K562 (cell line): ENCODE results near the gene TCF7. TPM values are rescaled to one million over a fixed set of nuclear protein-coding genes. Genes with fewer than 3 reads are reported as not detected.
A peak's percentile ranks its signal among the peaks of the same experiment; 100 is the strongest.

Experiments used
- CBFA2T3 ChIP-seq: fragments of 450-650 bp; IDR thresholded peaks from 2 replicates; pipeline ENCODE4 v1.6.1; 2017
- DMBX1 ChIP-seq: fragments of 250-450 bp; sonication (Bioruptor Pico); IDR thresholded peaks from 2 replicates; pipeline ENCODE4 v1.8.0; 2022; ENCODE audit warnings: inconsistent platforms, mild to moderate bottlenecking, moderate library complexity, borderline replicate concordance
- HDAC8 ChIP-seq: fragments of 450-650 bp; IDR thresholded peaks from 2 replicates; pipeline ENCODE4 v1.6.1; 2016; ENCODE audit warnings: mild to moderate bottlenecking, missing genetic modification characterization, moderate library complexity, missing compliant biosample characterization
- MNT ChIP-seq, 2 experiments: fragments of 450-650 bp; conservative IDR thresholded peaks; 2 replicates each; pipeline ENCODE4 v1.6.1; 2017; ENCODE audit warnings: mild to moderate bottlenecking in 2 of 2, moderate library complexity in 2 of 2
- NBN ChIP-seq: fragments of 450-650 bp; IDR thresholded peaks from 2 replicates; pipeline ENCODE4 v1.6.1; 2016; ENCODE audit warnings: low read depth, mild to moderate bottlenecking
- NFIC ChIP-seq: fragments of 450-650 bp; IDR thresholded peaks from 2 replicates; pipeline ENCODE4 v1.6.1; 2017; ENCODE audit warnings: mild to moderate bottlenecking, inconsistent platforms
- NFYB ChIP-seq: IDR thresholded peaks from 2 replicates; pipeline ENCODE4 v1.6.1; 2011; ENCODE audit warnings: mild to moderate bottlenecking, moderate library complexity; ENCODE audit not compliant: insufficient read length; ENCODE audit errors: extremely low read depth
- POLR2AphosphoS2 ChIP-seq: IDR thresholded peaks from 2 replicates; pipeline ENCODE4 v1.6.1; 2012; ENCODE audit warnings: low read length, improper control_type of control experiment
- RBM25 ChIP-seq: fragments of 200-400 bp; formaldehyde crosslinking; IDR thresholded peaks from 2 replicates; pipeline ENCODE4 v1.6.1; 2018; ENCODE audit warnings: low read length, low read depth, moderate library complexity; ENCODE audit not compliant: severe bottlenecking
- RNF2 ChIP-seq: sonication (generic); IDR thresholded peaks from 2 replicates; pipeline ENCODE4 v1.6.1; 2016
- TBL1XR1 ChIP-seq, 2 experiments: IDR thresholded peaks; 2 replicates each; pipeline ENCODE4 v1.6.1; 2012; ENCODE audit warnings: improper control_type of control experiment in 2 of 2, low read length in 2 of 2, mild to moderate bottlenecking in 1 of 2
- TEAD4 ChIP-seq, 2 experiments: sonication (generic) in 1 of 2; formaldehyde crosslinking in 1 of 2; IDR thresholded peaks; 2 replicates each; pipeline versions ENCODE4 v1.6.1 to v1.8.0; 2012 to 2022; ENCODE audit warnings: borderline replicate concordance in 1 of 2, inconsistent platforms in 1 of 2, low read length in 1 of 2, mild to moderate bottlenecking in 1 of 2, missing genetic modification reagents in 1 of 2
- ZBTB11 ChIP-seq, 3 experiments: fragments of 200-800 bp in 1 of 3; fragments of 250-450 bp in 1 of 3; fragments of 450-650 bp in 1 of 3; sonication (Bioruptor Pico) in 1 of 3; sonication (Bioruptor generic) in 1 of 3; formaldehyde crosslinking in 1 of 3; IDR thresholded peaks; 2 replicates each; pipeline versions ENCODE4 v1.6.1 to v1.8.0; 2016 to 2022; ENCODE audit warnings: mild to moderate bottlenecking in 2 of 3, missing genetic modification characterization in 2 of 3, missing compliant biosample characterization in 1 of 3, moderate library complexity in 1 of 3
- ZNF311 ChIP-seq: fragments of 250-450 bp; sonication (Bioruptor Pico); IDR thresholded peaks from 2 replicates; pipeline ENCODE4 v1.4.0; 2020; ENCODE audit warnings: mild to moderate bottlenecking, moderate library complexity
- ZNF609 ChIP-seq: sonication (generic); formaldehyde crosslinking; IDR thresholded peaks from 2 replicates; pipeline ENCODE4 v1.8.1; 2023; ENCODE audit warnings: missing genetic modification reagents, mild to moderate bottlenecking, borderline replicate concordance
- polyA plus RNA-seq, 8 experiments: library from polyadenylated mRNA; depleted of rRNA in 4 of 8; stranded (reverse) in 5 of 8; unstranded in 3 of 8; fragments of >200 nt; fragmentation: Nextera tagmentation in 2 of 8; fragmentation: Illumina TruSeq in 1 of 8; extraction: Ambion mirVana in 2 of 8; extraction: Trizol in 1 of 8; gene quantifications; 2 replicates each; pipeline versions ENCODE4 v1.2.1 to v1.2.3, GENCODE V29; 2011 to 2014; ENCODE audit warnings: inconsistent platforms in 1 of 8, missing spikeins in 1 of 8
- total RNA-seq, 7 experiments: library from RNA; depleted of rRNA in 6 of 7; stranded (reverse); fragments of >200 nt in 6 of 7; fragmentation: Illumina TruSeq in 2 of 7; extraction: Trizol in 2 of 7; gene quantifications; 2 replicates each; pipeline versions ENCODE4 v1.2.1 to v1.2.3, GENCODE V29; 2011 to 2021; ENCODE audit warnings: low replicate concordance in 1 of 7
- TF ChIP-seq, protein P1 (sequence below): sonication (generic); formaldehyde crosslinking; IDR thresholded peaks from 2 replicates; pipeline ENCODE4 v1.9.0; 2022; ENCODE audit warnings: mild to moderate bottlenecking, missing genetic modification reagents

Gene TCF7
- total and polyA plus RNA-seq, 9 of the 15 experiments (the other 6 are each of a cell fraction or from before 2014, with no cell fraction given), result 1.6 to 14.9 (median 4.2) TPM

- no peak for TF ChIP-seq ZBTB11 (CRISPR knock-in tag; IDR thresholded peaks at IDR 0.05)
- no peak for TF ChIP-seq RBM25
- TF ChIP-seq ZNF609 (CRISPR knock-in tag), result no peak
- TF ChIP-seq MNT (conservative IDR thresholded peaks at IDR 0.05), result no peak; a peak in 2 of 4 replicates
- TF ChIP-seq CBFA2T3, result peak; percentile 72
- TF ChIP-seq RNF2, result 0 out of 2 replicates have a peak, but pooled peaks have one; percentile 31
- TF ChIP-seq ZNF311 (CRISPR knock-in tag), result no peak
- TF ChIP-seq TEAD4 (IDR thresholded peaks at IDR 0.05; ENCODE audit: low read length), result peak; percentile 84
- TF ChIP-seq TEAD4 (CRISPR knock-in tag; IDR thresholded peaks at IDR 0.05; ENCODE audit: borderline replicate concordance), result 0 out of 2 replicates have a peak, but pooled peaks have one; percentile 11
- TF ChIP-seq HDAC8 (tag), result no peak
- TF ChIP-seq NFYB, result no peak
- TF ChIP-seq NBN, result 0 out of 2 replicates have a peak, but pooled peaks have one; percentile 37
- no peak for TF ChIP-seq POLR2AphosphoS2
- peak; percentile 97 for TF ChIP-seq NFIC
- TF ChIP-seq, protein P1, sequence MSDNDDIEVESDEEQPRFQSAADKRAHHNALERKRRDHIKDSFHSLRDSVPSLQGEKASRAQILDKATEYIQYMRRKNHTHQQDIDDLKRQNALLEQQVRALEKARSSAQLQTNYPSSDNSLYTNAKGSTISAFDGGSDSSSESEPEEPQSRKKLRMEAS (CRISPR knock-in tag), result peak; percentile 75
- TF ChIP-seq TBL1XR1 (IDR thresholded peaks at IDR 0.05; ENCODE audit: low read length in 2 of 2), result 0 out of 4 replicates have a peak, but pooled peaks of 1 of the 2 experiments have one; percentile 18
- TF ChIP-seq DMBX1 (CRISPR knock-in tag), result no peak
Observed at GRCh38 chr5:134140530-134141201, 26.2 kb downstream of the TCF7 start (continued).
